SKM-1 (cell line): Measurements from ENCODE around the gene FAM83E.

ENCODE experiments used
- DNase-seq: peaks from one replicate; lab custom pipeline; 2025; ENCODE audit not compliant: unreplicated experiment; lab: John Stamatoyannopoulos, UW

FAM83E gene

GRCh38 chr19:48613024-48613851 is 1.6 kb downstream of the FAM83E start:
- DNase-seq, result no peak

- no peak for DNase-seq
Measured at GRCh38 chr19:48611872-48612271, 3.0 kb downstream of the FAM83E start.

GRCh38 chr19:48609571-48610108 is 5.2 kb downstream of the FAM83E start:
- no peak for DNase-seq

GRCh38 chr19:48608798-48609263 is 6.0 kb downstream of the FAM83E start:
- peak; percentile 37 for DNase-seq

GRCh38 chr19:48607359-48607755 is 7.5 kb downstream of the FAM83E start:
- no peak for DNase-seq

GRCh38 chr19:48606463-48607358 is 8.2 kb downstream of the FAM83E start, which contains the start of gene SPACA4:
TSS of gene SPACA4 (plus strand) at chr19:48606742. CDS start at chr19:48606979, 237 bp downstream.
- DNase-seq, result no peak

- no peak for DNase-seq
Measured at GRCh38 chr19:48603850-48604249, 11.0 kb downstream of the FAM83E start.

GRCh38 chr19:48603449-48603848 is 11.4 kb downstream of the FAM83E start:
- DNase-seq, result no peak

- no peak for DNase-seq
Measured at GRCh38 chr19:48603001-48603400, 11.9 kb downstream of the FAM83E start.

GRCh38 chr19:48600679-48601417 is 14.0 kb downstream of the FAM83E start:
- DNase-seq, result no peak

- no peak for DNase-seq
Measured at GRCh38 chr19:48598996-48599700, 15.7 kb downstream of the FAM83E start.

- no peak for DNase-seq
Measured at GRCh38 chr19:48596679-48597465, 18.0 kb downstream of the FAM83E start.

GRCh38 chr19:48596237-48596636 is 18.6 kb downstream of the FAM83E start:
- no peak for DNase-seq

GRCh38 chr19:48595833-48596232 is 19.0 kb downstream of the FAM83E start:
- no peak for DNase-seq

- DNase-seq, result no peak
Measured at GRCh38 chr19:48595171-48595570, 19.7 kb downstream of the FAM83E start.

- peak; percentile 3 for DNase-seq
Measured at GRCh38 chr19:48591021-48591420, 23.9 kb downstream of the FAM83E start.

- DNase-seq, result peak; percentile 32
Measured at GRCh38 chr19:48588670-48589401, 26.0 kb downstream of the FAM83E start.

- no peak for DNase-seq
Measured at GRCh38 chr19:48587387-48587786, 27.5 kb downstream of the FAM83E start.

- DNase-seq, result no peak
Measured at GRCh38 chr19:48582168-48582567, 32.7 kb downstream of the FAM83E start.
